ENCODE results near the gene TMUB1.
A peak's percentile ranks its signal among the peaks of the same experiment; 100 is the strongest.

TMUB1 gene

DNA sequence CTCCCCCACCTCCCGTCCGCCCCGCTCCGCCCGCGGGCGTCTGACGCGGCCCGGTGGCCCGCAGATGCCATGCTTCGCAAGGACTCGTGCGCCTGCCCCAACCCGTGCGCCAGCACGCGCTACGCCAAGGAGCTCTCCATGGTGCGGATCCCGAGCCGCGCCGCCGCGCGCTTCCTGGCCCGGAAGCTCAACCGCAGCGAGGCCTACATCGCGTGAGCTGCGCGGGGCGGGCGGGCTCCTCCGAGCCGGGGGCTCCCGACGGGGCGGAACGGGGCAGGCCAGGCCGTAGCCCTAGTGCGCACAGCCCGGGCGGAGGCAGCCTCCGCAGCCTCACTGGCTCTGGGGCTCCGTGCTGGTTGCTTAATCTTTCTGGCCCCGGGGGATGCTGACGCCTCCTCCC is 32.2 kb downstream of the TMUB1 start:
- Histone ChIP-seq H2AFZ (ENCODE audit: insufficient read depth, low read length, poor library complexity) (no peak overlapping the region), H3K14ac (ENCODE audit: low read length) (no peak overlapping the region), H3K4ac (ENCODE audit: low read depth, low read length) (no peak overlapping the region), H3K9ac (ENCODE audit: low read length) (no peak overlapping the region), H3K79me1 (ENCODE audit: low read length) (no peaks in the 10 kb centered on the region), H3K4me2 (ENCODE audit: low read length) (peak overlapping the region; percentile 40), H3K36me3 (ENCODE audit: control insufficient read depth in 1 of 2, insufficient read depth in 2 of 2, low read length in 2 of 2) (peaks cover 4% of the 10 kb centered on the region in 2 experiments), H3K27me3 (ENCODE audit: insufficient read depth, low read length) (peaks cover 8% of the 10 kb centered on the region), H3K27ac (ENCODE audit: low read depth, low read length) (no peak overlapping the region), H2BK120ac (ENCODE audit: insufficient read depth, low read length, poor library complexity) (no peak overlapping the region), H3K18ac (ENCODE audit: low read length) (no peak overlapping the region), H4K91ac (ENCODE audit: low read depth, low read length) (no peak overlapping the region), H2AK5ac (ENCODE audit: low read length) (no peak overlapping the region), H4K8ac (ENCODE audit: low read depth, low read length) (no peak overlapping the region), H3K23ac (ENCODE audit: low read length) (no peak overlapping the region), H3K4me3 (ENCODE audit: low read depth, low read length) (no peak overlapping the region), H2BK12ac (ENCODE audit: low read length) (no peak overlapping the region), H2BK5ac (ENCODE audit: low read depth, low read length, poor library complexity) (no peak overlapping the region), H3K9me3 (ENCODE audit: insufficient read depth, low read depth, low read length) (peaks cover 6% of the 10 kb centered on the region), H3K79me2 (ENCODE audit: control insufficient read depth, insufficient read depth, low read length, poor library complexity) (no peaks in the 10 kb centered on the region), H3K4me1 (ENCODE audit: control insufficient read depth in 1 of 2, insufficient read depth in 2 of 2, low read length in 2 of 2) (peaks cover 2 to 6% of the 10 kb centered on the region in 2 experiments), H4K12ac (ENCODE audit: low read depth, low read length) (no peak overlapping the region)
- peak; percentile 74 to 89 for DNase-seq
- no CpG with 5 or more reads among the region's 50 CpGs for WGBS (ENCODE audit: extremely low coverage, insufficient coverage, insufficient read length)

DNA sequence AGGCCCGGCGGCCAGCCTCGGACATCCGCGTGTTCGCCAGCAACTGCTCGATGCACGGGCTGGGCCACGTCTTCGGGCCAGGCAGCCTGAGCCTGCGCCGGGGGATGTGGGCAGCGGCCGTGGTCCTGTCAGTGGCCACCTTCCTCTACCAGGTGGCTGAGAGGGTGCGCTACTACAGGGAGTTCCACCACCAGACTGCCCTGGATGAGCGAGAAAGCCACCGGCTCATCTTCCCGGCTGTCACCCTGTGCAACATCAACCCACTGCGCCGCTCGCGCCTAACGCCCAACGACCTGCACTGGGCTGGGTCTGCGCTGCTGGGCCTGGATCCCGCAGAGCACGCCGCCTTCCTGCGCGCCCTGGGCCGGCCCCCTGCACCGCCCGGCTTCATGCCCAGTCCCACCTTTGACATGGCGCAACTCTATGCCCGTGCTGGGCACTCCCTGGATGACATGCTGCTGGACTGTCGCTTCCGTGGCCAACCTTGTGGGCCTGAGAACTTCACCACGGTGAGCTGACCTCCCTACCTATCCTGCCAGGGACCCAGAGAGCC is 34.3 kb downstream of the TMUB1 start:
- Histone ChIP-seq H2AK5ac (ENCODE audit: low read length) (no peak overlapping the region), H2BK12ac (ENCODE audit: low read length) (no peak overlapping the region), H3K27me3 (ENCODE audit: insufficient read depth, low read length) (peaks cover 8% of the 10 kb centered on the region), H3K23ac (ENCODE audit: low read length) (no peak overlapping the region), H3K79me1 (ENCODE audit: low read length) (no peaks in the 10 kb centered on the region), H3K4me2 (ENCODE audit: low read length) (no peak overlapping the region), H4K12ac (ENCODE audit: low read depth, low read length) (no peak overlapping the region), H3K14ac (ENCODE audit: low read length) (no peak overlapping the region), H3K27ac (ENCODE audit: low read depth, low read length) (no peak overlapping the region), H2BK120ac (ENCODE audit: insufficient read depth, low read length, poor library complexity) (no peak overlapping the region), H3K9ac (ENCODE audit: low read length) (no peak overlapping the region), H3K4me3 (ENCODE audit: low read depth, low read length) (no peak overlapping the region), H3K36me3 (ENCODE audit: control insufficient read depth in 1 of 2, insufficient read depth in 2 of 2, low read length in 2 of 2) (peaks cover 15 to 20% of the 10 kb centered on the region in 2 experiments), H3K4ac (ENCODE audit: low read depth, low read length) (no peak overlapping the region), H4K91ac (ENCODE audit: low read depth, low read length) (no peak overlapping the region), H2BK5ac (ENCODE audit: low read depth, low read length, poor library complexity) (no peak overlapping the region), H3K18ac (ENCODE audit: low read length) (no peak overlapping the region), H4K8ac (ENCODE audit: low read depth, low read length) (no peak overlapping the region), H3K9me3 (ENCODE audit: insufficient read depth, low read depth, low read length) (peaks cover 6% of the 10 kb centered on the region), H2AFZ (ENCODE audit: insufficient read depth, low read length, poor library complexity) (no peak overlapping the region), H3K79me2 (ENCODE audit: control insufficient read depth, insufficient read depth, low read length, poor library complexity) (no peaks in the 10 kb centered on the region), H3K4me1 (ENCODE audit: control insufficient read depth in 1 of 2, insufficient read depth in 2 of 2, low read length in 2 of 2) (peaks cover 2 to 6% of the 10 kb centered on the region in 2 experiments)
- no CpG with 5 or more reads among the region's 38 CpGs for WGBS (ENCODE audit: extremely low coverage, insufficient coverage, insufficient read length)
- no peak for DNase-seq

DNA sequence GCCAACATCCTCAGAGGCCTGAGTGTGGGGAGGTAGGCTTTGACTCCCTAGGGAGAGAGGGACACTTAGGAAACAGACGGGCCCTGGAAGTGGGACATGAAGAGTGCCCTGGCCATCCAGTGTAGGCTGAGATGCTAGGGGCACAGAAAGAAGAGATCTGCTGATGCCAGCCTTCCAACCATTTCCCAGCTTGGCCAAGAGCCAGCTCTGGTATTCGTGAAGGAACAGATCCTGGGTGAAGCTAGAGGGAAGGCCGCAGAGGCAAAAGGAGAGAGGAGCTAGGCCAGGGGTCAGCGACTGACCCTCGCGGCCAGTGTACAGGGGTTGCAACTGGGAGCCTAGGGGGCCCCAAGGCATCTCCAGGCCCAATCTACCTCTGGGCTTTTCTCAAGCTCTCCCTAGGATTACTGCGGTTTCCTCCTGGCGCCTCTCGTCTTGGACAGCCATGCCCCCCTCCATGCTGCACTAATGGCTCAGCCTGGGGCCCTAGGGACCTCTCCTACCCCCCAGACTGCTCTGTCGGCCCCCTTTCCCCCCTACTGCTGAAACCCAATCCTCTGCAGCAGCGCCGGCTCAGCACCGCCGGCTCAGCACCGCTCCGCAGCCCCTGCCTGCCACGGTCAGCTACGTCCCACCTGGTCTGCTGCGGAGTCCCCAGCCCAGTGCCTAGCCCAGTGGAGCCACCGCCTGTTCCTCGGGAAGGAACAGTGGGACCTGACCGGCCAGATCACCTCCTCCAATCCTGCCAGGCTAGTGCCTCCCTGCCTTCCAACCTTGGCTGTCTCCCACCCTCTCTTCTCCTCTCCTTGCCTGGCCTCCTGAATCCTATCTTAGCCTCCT is 35.1 kb downstream of the TMUB1 start, which contains the start of gene ASIC3:
ASIC3 (plus strand) TSS at position 556 of the 840 bp plus-strand sequence. CDS start 355 bp downstream, outside the sequence.
- H3K36me3 ChIP-seq (ENCODE audit: control insufficient read depth in 1 of 2, insufficient read depth in 2 of 2, low read length in 2 of 2) = peaks cover 16 to 20% of the 10 kb centered on the region in 2 experiments
- H3K27ac ChIP-seq (ENCODE audit: low read depth, low read length) = no peak within 1 kb of the TSS
- H2BK12ac ChIP-seq (ENCODE audit: low read length) = no peak within 1 kb of the TSS
- WGBS (ENCODE audit: extremely low coverage, insufficient coverage, insufficient read length) = no CpG with 5 or more reads among the region's 22 CpGs
- no peaks in the 10 kb centered on the region for H3K79me2 ChIP-seq (ENCODE audit: control insufficient read depth, insufficient read depth, low read length, poor library complexity)
- H3K23ac ChIP-seq (ENCODE audit: low read length) = no peak within 1 kb of the TSS
- peaks cover 8% of the 10 kb centered on the region for H3K27me3 ChIP-seq (ENCODE audit: insufficient read depth, low read length)
- no peak within 1 kb of the TSS for H3K18ac ChIP-seq (ENCODE audit: low read length)
- no peak within 1 kb of the TSS for H3K4ac ChIP-seq (ENCODE audit: low read depth, low read length)
- no peak within 1 kb of the TSS for H3K14ac ChIP-seq (ENCODE audit: low read length)
- H3K4me3 ChIP-seq (ENCODE audit: low read depth, low read length) = no peak within 1 kb of the TSS
- no peak within 1 kb of the TSS for H2AFZ ChIP-seq (ENCODE audit: insufficient read depth, low read length, poor library complexity)
- no peaks in the 10 kb centered on the region for H3K79me1 ChIP-seq (ENCODE audit: low read length)
- no peak within 1 kb of the TSS for H4K91ac ChIP-seq (ENCODE audit: low read depth, low read length)
- no peak within 1 kb of the TSS for H2BK120ac ChIP-seq (ENCODE audit: insufficient read depth, low read length, poor library complexity)
- H2BK5ac ChIP-seq (ENCODE audit: low read depth, low read length, poor library complexity) = no peak within 1 kb of the TSS
- DNase-seq = no peak
- peaks cover 6% of the 10 kb centered on the region for H3K9me3 ChIP-seq (ENCODE audit: insufficient read depth, low read depth, low read length)
- no peak within 1 kb of the TSS for H4K8ac ChIP-seq (ENCODE audit: low read depth, low read length)
- no peak within 1 kb of the TSS for H4K12ac ChIP-seq (ENCODE audit: low read depth, low read length)
- peaks cover 2 to 6% of the 10 kb centered on the region in 2 experiments for H3K4me1 ChIP-seq (ENCODE audit: control insufficient read depth in 1 of 2, insufficient read depth in 2 of 2, low read length in 2 of 2)
- H3K4me2 ChIP-seq (ENCODE audit: low read length) = no peak within 1 kb of the TSS
- no peak within 1 kb of the TSS for H3K9ac ChIP-seq (ENCODE audit: low read length)
- H2AK5ac ChIP-seq (ENCODE audit: low read length) = no peak within 1 kb of the TSS

DNA sequence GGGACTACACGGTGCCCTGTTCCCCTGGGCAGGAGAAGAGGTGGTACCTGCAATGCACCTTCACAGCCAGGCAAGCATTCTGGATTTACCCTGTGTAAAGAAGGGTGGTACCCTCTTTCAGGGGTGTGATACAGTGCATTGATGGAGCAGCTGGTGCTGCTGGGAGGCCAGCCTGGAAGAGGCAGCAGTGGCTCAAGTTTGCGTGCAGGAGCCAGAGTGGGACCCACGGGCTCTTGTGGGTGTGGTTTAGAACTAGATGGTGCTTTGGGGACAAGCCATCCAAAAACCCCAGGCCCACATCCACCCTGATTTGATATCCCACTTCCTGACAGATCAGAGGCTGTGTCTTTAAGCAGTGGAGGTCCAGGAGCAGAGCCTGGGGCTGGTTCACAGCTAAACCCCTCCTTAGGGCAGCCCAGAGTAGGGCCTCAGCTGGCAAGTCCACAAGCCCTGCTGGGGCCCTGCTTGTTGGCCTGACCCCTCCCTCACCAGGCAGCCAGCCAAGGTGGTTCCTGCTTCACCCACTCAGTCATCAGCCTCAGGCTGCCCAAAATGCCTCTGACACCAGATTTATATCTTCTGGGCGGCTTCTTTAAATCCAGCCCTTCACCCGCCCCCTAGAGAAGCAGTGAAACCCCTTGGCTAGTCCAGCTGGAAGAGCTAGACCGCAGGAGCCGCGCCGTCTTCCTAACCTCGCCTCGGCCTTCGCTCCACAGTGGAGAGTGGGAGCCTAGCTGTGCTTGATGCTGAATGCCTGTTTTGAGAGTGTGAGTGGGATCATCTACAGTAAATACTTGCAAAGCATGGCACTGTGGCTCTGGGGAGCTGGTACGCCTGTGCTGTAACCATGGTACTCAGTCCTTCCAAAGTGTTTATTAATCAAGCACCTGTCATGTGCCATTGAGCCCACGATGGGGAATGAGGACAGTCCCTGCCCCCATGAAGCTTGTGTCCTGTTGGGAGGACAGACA is 36.4 kb downstream of the TMUB1 start:
- H3K79me1 ChIP-seq (ENCODE audit: low read length) = no peaks in the 10 kb centered on the region
- H2AFZ ChIP-seq (ENCODE audit: insufficient read depth, low read length, poor library complexity) = no peak overlapping the region
- H3K9me3 ChIP-seq (ENCODE audit: insufficient read depth, low read depth, low read length) = peaks cover 6% of the 10 kb centered on the region
- no peak overlapping the region for H3K9ac ChIP-seq (ENCODE audit: low read length)
- H3K18ac ChIP-seq (ENCODE audit: low read length) = no peak overlapping the region
- no peak for DNase-seq
- no peak overlapping the region for H4K12ac ChIP-seq (ENCODE audit: low read depth, low read length)
- no peak overlapping the region for H4K8ac ChIP-seq (ENCODE audit: low read depth, low read length)
- H3K4me3 ChIP-seq (ENCODE audit: low read depth, low read length) = no peak overlapping the region
- peaks cover 23 to 24% of the 10 kb centered on the region in 2 experiments for H3K36me3 ChIP-seq (ENCODE audit: control insufficient read depth in 1 of 2, insufficient read depth in 2 of 2, low read length in 2 of 2)
- H4K91ac ChIP-seq (ENCODE audit: low read depth, low read length) = no peak overlapping the region
- H3K27ac ChIP-seq (ENCODE audit: low read depth, low read length) = no peak overlapping the region
- H3K4me1 ChIP-seq (ENCODE audit: control insufficient read depth in 1 of 2, insufficient read depth in 2 of 2, low read length in 2 of 2) = peaks cover 2 to 6% of the 10 kb centered on the region in 2 experiments
- H2BK12ac ChIP-seq (ENCODE audit: low read length) = no peak overlapping the region
- peaks cover 8% of the 10 kb centered on the region for H3K27me3 ChIP-seq (ENCODE audit: insufficient read depth, low read length)
- no peak overlapping the region for H2BK5ac ChIP-seq (ENCODE audit: low read depth, low read length, poor library complexity)
- H2AK5ac ChIP-seq (ENCODE audit: low read length) = no peak overlapping the region
- no peak overlapping the region for H3K4me2 ChIP-seq (ENCODE audit: low read length)
- H3K23ac ChIP-seq (ENCODE audit: low read length) = no peak overlapping the region
- no peak overlapping the region for H2BK120ac ChIP-seq (ENCODE audit: insufficient read depth, low read length, poor library complexity)
- WGBS (ENCODE audit: extremely low coverage, insufficient coverage, insufficient read length) = no CpG with 5 or more reads among the region's 14 CpGs
- H3K79me2 ChIP-seq (ENCODE audit: control insufficient read depth, insufficient read depth, low read length, poor library complexity) = no peaks in the 10 kb centered on the region
- no peak overlapping the region for H3K14ac ChIP-seq (ENCODE audit: low read length)
- no peak overlapping the region for H3K4ac ChIP-seq (ENCODE audit: low read depth, low read length)
